Skeletal muscle cell (primary cell): ENCODE results near the gene TNFRSF13B.
"Not testable (repeated sequence)": the region's sequence is repeated elsewhere in the genome, so short reads cannot be mapped to it uniquely, and the experiment has no call there.

Experiments
- DNase-seq: peaks from one replicate; pipeline ENCODE4 v3.0.0-alpha.2; 2010; ENCODE audit warnings: low read depth
- H3K4me3 ChIP-seq: 2 replicates; pipeline ENCODE4 v1.5.1; 2011; ENCODE audit warnings: low read depth, mild to moderate bottlenecking, control low read depth, low read length, moderate library complexity

The TNFRSF13B gene

GRCh38 chr17:16989230-16989952 lies 17.5 kb upstream of the TNFRSF13B start:
- no peak for DNase-seq
- no peak overlapping the region for H3K4me3 ChIP-seq

- DNase-seq = no peak
- H3K4me3 ChIP-seq = no peak overlapping the region
Observed at GRCh38 chr17:16988749-16989229, 16.9 kb upstream of the TNFRSF13B start.

- H3K4me3 ChIP-seq = no peak overlapping the region
- peak; percentile 45 for DNase-seq
Observed at GRCh38 chr17:16987830-16988601, 16.1 kb upstream of the TNFRSF13B start.

- H3K4me3 ChIP-seq = no peak overlapping the region
- DNase-seq = no peak
Observed at GRCh38 chr17:16987066-16987829, 15.3 kb upstream of the TNFRSF13B start.

GRCh38 chr17:16986391-16986790 lies 14.5 kb upstream of the TNFRSF13B start:
- H3K4me3 ChIP-seq = no peak overlapping the region
- DNase-seq = no peak

GRCh38 chr17:16981928-16982327 lies 10.0 kb upstream of the TNFRSF13B start:
- H3K4me3 ChIP-seq = no peak overlapping the region
- no peak for DNase-seq

- no peak overlapping the region for H3K4me3 ChIP-seq
- no peak for DNase-seq
Observed at GRCh38 chr17:16980813-16981731, 9.2 kb upstream of the TNFRSF13B start.

- no peak for DNase-seq
- no peak overlapping the region for H3K4me3 ChIP-seq
Observed at GRCh38 chr17:16980061-16980460, 8.1 kb upstream of the TNFRSF13B start.

- H3K4me3 ChIP-seq, DNase-seq: not testable (repeated sequence)
Observed at GRCh38 chr17:16979237-16979823, 7.4 kb upstream of the TNFRSF13B start.

- H3K4me3 ChIP-seq = no peak overlapping the region
- no peak for DNase-seq
Observed at GRCh38 chr17:16977932-16978331, 6.0 kb upstream of the TNFRSF13B start.

- DNase-seq = no peak
- no peak overlapping the region for H3K4me3 ChIP-seq
Observed at GRCh38 chr17:16976725-16977550, 5.0 kb upstream of the TNFRSF13B start.

- H3K4me3 ChIP-seq = no peak overlapping the region
- DNase-seq = no peak
Observed at GRCh38 chr17:16975744-16976625, 4.1 kb upstream of the TNFRSF13B start.

GRCh38 chr17:16975277-16975651 lies 3.3 kb upstream of the TNFRSF13B start:
- no peak for DNase-seq
- no peak overlapping the region for H3K4me3 ChIP-seq

GRCh38 chr17:16974569-16975276 lies 2.8 kb upstream of the TNFRSF13B start:
- no peak for DNase-seq
- no peak overlapping the region for H3K4me3 ChIP-seq

GRCh38 chr17:16973760-16974540 lies 2.0 kb upstream of the TNFRSF13B start:
- no peak overlapping the region for H3K4me3 ChIP-seq
- no peak for DNase-seq

- H3K4me3 ChIP-seq, DNase-seq: not testable (repeated sequence)
Observed at GRCh38 chr17:16973043-16973442, 1.1 kb upstream of the TNFRSF13B start.
